GM21381 (cell line): ENCODE measurements around the gene MRGPRD.

Source experiments
- ATAC-seq: cut with Tn5 transposase; IDR thresholded peaks from one replicate; pipeline ENCODE4 v1.9.1; 2021; ENCODE audit warnings: mild to moderate bottlenecking, moderate library complexity; ENCODE audit not compliant: unreplicated experiment

The MRGPRD gene

GRCh38 chr11:68950270-68950669 lies 30.5 kb downstream of the MRGPRD start:
- ATAC-seq, result no peak

DNA sequence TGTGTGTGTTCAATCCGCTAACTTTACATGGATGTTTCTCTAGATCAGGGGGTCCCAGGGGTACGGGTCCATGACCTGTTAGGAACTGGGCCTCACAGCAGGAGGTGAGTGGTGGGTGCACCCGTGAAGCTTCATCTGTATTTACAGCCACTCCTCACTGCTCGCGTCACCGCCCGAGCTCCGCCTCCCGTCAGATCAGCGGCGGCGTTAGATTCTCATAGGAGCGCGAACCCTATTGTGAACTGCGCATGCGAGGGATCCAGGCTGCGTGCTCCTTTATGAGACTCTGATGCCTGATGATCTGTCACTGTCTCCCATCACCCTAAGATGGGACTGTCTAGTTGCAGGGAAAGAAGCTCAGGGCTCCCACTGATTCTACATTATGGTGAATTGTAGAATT lies 31.9 kb downstream of the MRGPRD start:
- no peak for ATAC-seq

- no peak for ATAC-seq
Observed at GRCh38 chr11:68948496-68948895, 32.3 kb downstream of the MRGPRD start.

DNA sequence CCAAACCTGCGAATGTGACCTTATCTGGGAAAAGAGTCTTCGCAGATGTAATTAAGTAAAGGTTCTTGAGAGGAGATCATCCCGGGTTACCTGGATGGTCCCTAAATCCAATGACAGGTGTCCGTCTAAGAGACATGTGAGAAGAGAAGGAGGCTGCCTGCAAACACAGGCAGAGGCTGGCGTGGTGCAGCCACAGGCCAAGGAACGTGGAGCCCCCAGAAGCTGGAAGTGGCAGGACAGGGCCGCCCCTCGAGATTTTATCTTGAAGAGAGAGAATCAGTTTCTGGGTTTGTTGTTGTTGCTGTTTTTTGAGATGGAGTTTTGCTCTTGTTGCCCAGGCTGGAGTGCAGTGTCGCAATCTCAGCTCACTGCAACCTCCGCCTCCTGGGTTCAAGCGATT lies 33.6 kb downstream of the MRGPRD start:
- no peak for ATAC-seq

- no peak for ATAC-seq
Observed at GRCh38 chr11:68946416-68947090, 34.2 kb downstream of the MRGPRD start.

GRCh38 chr11:68942751-68943271 lies 38.0 kb downstream of the MRGPRD start:
- ATAC-seq, result no peak

DNA sequence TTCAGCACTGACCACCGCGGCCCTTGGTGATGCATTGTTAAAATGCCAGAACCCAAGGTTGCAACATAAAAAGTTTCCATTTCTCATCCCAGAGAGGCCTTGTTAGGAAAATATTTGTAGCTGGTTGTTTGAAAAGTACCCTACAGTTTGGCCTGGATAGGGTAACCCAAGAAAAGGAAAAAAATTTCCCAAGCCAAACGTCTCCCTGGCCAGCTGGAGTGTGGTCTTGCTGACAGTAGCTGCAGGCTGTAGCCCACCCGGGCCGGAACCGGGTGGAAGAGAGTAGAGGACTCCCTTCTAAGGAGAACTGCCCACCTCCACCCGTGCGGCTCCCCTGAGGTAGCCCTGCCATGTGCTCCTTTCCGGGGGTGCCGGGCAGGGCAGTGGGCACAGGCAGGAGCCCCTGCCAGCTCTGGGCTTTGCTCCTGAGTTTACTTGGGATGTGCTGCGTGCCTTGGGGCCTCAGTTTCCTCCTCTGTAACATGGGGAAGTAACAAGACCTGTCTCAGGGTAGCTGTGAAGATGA lies 38.6 kb downstream of the MRGPRD start:
- ATAC-seq, result no peak

DNA sequence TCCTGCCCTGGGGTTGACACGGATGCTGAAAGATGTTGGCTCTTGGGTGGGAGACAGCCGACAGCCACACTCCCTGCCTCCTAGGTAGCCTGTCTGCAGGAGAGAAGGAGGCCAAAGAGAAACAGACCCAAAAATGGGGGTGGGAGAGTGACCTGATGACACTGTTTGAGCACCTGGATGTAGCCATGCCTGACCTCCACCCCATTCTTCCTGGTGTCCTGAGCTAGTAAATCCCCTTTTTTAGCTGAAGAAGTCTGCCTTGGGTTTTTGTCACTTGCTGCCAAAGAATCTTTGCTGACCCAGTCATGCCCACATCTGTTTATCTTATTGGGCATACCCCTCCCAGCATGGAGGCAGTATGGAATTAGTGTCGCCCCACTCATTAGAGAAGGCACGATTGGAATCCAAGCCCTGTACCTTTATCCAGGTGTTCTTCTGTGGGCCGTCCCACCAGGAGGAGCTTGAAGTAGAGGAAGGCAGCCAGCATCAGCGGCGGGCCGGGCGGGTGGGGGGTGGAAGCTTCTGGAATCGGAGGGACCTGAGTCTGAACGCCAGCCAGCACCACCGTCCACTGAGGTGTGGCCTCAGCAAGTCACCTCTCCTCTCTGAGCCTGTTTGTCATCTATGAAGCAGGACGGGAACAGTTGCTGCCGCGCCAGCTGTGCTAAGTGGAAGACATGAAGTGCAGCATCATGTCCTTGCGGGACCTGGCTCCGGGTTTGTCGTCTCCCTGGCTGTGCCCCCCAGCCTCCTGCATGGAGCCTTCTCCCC lies 39.3 kb downstream of the MRGPRD start:
- no peak for ATAC-seq

DNA sequence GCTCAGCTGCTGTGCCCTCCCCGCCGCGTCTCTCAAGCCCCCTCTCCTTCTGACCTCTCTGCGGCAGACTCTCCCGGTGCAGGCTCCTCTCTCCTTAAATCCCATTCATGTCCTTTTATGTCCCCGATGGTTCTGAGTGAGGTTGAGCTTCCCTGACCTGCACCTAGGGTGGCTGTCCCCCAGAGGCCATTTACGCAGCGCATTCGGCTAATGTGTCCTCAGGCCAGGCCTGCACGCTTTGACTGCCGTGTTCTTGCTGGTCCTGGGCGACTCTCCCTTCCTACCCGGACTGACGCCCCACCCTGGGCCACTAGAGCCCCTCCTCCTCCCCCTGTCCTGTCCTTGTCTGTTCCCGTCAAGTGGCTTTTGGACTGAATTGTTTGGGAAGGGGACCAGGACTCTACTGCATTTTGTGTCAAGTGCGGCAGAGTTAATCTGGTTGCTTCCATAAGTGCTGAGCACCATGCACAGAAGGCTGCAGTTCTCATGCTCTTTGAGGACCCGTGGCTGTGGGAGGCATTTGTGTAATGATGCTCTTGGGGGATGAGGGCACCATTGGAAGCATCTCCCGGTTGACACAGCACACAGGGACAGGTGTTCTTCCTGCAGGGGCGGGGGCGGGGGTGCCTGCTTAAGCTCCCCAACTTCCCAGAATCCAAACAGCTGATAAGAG lies 40.0 kb downstream of the MRGPRD start:
- ATAC-seq, result no peak

DNA sequence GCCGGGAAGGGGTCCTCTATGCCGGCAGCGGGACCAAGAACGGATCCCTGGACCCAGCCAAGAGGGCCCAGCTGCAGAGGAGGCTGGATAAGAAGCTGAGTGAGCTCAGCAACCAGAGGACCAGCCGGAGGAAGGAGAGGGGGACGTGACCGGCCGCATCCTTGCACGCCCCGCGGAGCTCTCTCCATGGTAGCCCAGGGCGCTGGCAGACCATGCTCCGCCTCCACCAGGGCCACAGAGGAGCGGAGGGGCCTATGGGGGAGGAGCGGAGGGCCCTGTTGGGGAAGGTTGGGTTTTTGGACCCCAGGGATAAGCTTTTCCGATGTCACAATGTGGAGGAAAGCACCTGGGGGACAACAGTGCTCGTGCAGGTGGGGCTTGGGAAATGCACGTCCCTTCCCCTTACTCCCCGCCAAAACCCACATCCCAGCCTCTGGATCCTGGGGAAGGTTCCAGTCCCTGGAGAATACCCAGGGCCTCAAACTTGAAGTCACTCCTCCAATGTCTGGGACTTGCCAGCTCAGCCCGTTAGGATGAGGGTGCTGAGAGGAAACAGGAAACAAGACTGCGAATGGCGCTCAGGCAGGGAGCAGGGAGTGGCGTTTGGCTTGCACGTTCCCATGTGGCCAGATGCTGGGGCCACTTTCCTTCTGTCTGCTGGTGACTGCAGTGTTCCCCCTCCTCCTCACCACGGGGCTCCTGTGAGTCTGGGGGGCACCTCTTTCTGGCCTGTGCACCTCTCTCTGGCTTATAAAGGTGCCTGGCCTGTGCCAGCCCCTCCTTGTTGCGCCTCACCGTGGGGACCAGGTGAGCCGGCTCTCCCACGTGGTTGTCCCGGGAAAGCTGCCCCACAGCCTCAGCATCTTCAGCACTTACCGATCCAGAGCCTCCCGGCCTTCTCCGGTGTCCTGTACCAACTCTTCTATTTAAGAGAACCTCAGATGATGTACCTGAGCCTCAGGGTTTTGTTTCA lies 40.9 kb downstream of the MRGPRD start:
- no peak for ATAC-seq

DNA sequence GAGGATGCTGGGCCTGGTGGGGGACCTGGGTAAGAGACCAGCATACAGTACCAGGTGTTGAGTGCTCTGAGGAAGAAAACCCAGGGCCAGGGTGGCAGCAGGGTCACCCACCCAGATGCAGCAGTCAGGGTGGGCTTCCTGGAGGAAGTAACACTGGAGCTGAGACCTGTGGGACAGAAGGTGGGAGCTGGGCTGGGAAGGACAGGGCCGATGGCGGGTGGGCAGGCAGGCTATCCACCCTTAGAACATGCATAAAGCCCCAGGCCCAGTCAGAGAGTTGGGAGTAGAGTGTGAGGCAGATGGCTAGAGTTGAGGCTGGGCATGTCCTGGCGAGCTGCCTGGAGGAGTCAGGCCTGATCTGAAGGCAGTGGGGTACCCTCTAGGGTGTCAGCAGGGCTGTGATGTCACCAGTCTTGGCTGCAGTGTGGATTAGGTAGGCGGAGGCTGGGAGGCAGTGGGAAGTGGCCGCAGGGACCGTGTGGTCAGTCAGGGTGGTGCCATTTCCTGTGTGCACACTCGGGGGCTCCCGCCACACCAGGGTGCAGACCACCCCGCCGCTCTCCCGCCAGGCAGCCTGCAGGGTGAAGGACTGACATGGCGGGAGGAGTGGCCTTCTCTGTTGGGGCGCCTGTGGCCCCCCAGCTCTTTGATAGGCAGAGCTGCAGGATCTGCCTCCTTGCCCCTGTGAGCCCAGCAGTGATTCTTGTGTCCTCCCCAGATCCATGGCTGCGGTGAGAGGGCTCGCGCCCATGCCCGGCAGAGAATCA lies 41.8 kb downstream of the MRGPRD start:
- no peak for ATAC-seq

DNA sequence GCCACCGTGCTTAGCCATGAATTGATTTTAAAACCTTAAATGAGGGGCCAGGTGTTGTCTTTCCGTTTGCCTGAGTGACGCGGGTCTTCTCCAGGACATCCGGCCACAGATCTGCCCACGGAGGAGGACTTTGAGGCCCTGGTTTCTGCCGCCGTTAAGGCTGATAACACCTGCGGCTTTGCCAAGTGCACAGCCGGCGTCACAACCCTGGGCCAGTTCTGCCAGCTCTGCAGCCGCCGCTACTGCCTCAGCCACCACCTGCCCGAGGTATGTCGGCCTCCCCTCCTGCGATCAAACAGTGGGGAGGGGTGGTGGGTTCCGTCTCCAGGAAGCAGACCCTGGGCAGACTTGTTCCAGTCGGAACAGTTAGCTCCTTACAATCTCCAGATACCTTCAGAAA lies 42.7 kb downstream of the MRGPRD start:
- no peak for ATAC-seq

DNA sequence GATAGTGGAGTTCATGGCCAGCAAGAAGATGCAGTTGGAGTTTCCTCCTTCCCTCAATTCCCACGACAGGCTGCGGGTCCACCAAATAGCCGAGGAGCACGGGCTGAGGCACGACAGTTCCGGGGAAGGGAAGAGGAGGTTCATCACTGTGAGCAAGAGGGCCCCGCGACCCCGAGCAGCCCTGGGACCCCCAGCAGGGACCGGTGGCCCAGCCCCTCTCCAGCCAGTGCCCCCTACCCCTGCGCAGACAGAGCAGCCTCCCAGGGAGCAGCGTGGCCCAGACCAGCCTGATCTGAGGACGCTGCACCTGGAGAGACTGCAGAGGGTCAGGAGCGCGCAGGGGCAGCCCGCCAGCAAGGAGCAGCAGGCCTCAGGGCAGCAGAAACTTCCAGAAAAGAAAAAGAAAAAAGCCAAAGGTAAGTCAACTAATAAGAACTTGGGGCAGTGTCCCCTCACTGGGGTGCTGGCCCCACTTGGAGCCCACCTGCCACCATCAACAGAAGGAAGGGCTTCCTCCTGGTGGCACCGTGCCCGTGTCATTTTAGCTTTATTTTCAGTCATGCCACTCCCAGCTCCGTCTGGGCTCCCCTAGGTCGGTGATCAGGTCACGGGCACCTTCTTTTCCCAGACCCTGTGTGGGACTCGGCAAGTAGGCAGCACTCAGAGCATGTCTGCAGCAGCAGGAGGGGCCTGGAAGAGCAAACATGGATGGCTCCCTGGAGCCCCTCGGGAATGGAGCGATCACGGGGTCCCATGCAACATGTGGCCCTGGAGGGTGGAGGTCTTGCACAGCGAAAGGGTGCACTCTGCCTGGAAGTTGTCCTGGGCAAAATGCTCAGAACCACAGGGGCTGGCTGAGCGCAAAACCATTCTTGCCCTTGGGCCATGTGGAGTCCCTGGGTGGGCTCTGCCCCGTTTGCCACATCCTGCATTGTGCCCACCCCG lies 43.8 kb downstream of the MRGPRD start:
- ATAC-seq, result no peak

- ATAC-seq, result no peak
Observed at GRCh38 chr11:68936358-68936636, 44.5 kb downstream of the MRGPRD start.

DNA sequence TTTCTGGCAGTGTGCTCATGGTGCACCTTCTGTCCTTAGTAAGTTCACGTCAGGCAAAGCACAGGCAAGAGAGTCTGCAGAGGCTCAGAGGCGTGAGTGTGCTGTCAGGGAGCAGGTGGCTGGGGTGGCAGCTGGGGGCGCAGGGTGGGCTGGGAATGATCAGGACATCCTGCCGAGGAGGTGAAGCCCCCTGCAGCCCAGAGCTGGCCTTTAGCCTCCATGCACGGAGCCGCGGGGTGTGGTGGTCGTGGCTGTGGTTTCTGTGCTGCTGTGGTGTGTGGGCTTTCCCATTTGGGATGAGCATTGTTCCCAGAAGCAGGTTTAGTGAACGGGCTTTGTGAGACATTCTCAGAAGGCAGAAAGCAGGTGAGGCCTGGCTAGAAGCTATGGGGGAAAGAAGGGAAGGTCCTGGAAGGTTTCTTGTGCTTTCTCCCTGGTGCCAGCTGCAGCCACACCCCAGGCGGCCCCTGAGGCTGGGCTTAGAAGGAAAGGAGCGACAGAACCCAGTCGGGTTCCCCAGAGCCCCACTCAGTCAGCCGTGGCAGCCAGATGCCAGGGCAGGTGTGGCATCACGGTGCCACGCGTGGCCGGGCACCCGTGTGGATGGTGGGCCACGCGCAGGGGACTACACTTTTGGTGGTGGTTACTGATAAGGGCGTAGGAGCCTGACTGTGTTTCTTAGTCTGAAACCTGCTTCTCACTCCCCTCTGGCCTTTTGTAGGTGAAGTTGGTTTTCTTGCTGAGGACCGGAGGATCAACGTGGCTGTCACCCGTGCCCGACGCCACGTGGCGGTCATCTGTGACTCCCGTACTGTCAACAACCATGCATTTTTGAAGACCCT lies 45.0 kb downstream of the MRGPRD start:
- ATAC-seq, result no peak

- no peak for ATAC-seq
Observed at GRCh38 chr11:68935066-68935465, 45.7 kb downstream of the MRGPRD start.

DNA sequence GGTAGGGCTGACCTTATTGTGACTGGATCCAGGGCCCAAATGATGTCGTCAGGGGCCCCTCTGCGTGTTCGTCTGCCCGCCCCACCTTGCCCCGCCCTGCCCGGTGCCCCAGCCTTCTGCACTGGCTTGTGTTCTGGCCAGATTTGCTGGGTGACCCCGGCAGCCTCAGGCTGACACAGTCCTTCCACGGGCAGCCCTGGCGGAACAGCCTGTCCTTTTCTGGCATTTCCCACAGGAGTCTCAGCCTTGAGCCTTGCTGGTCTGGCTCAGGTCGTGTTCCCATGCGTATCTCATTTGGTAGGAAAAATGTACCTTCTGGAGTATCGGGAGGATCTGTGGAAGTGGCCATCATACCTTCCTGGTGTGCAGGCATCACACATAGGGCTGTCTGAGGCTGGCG lies 46.1 kb downstream of the MRGPRD start:
- no peak for ATAC-seq

- no peak for ATAC-seq
Observed at GRCh38 chr11:68934321-68934645, 46.5 kb downstream of the MRGPRD start.
